Measurements from ENCODE around the gene RHOG. TPM values are rescaled to one million over a fixed set of nuclear protein-coding genes. Genes with fewer than 3 reads are reported as not detected.
A peak's percentile ranks its signal among the peaks of the same experiment; 100 is the strongest.
"Not testable (repeated sequence)": the region's sequence is repeated elsewhere in the genome, so short reads cannot be mapped to it uniquely, and the experiment has no call there.

The RHOG gene
- total RNA-seq, 4 donors from 2014 or later, result 21.7 to 146 (median 80.6) TPM

DNA sequence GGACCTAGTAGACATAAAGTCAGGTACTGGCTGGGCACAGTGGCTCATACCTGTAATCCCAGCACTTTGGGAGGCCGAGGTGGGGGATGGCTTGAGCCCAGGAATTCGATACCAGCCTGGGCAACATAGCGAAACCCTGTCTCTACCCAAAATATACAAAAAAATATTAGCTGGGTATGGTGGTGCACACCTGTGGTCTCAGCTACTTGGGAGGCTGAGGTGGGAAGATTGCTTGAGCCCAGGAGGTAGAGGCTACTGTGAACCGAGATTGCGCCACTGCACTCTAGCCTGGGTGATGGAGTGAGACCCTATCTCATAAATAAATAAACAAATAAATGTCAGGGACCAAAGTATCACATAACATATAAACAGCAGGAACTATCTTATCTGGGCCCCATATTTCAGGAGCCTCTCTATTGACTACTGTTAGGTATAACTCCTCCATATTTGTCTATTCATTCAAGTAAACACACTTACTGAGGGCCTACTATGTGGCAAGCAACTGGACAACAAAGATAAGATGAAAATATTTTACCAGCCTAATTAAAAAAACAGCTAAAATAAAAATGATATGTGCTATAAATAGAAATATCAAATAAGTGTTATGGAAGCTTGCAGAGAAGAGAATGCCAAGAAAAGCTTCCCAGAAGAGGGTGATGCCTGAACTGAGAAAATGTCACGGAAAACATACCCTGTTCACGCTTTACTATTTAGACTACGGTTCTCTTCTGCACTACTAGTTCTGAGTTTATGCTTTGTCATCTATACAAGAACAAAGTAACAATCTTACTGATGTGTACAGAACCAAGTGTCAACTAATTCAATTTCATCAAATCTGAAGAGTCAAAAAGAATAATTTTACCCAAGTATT lies 45.4 kb downstream of the RHOG start:
- in situ Hi-C loops (cut with MboI; ENCODE audit: low pct_ligation_motif_present in 1 of 4, low pct_unique_long_range_greater_than_20kb in 1 of 4, low sequenced_read_pairs in 3 of 4) (no loop called here), intact Hi-C loops (cut with DNase I; ENCODE audit: low total_unique reads) (no loop called here)
- Histone ChIP-seq H3K4me1 (peaks cover 9 to 33% (median 20%) of the 10 kb centered on the region in 4 donors), H3K4me3 (peak overlapping the region in 2 of 4 donors; percentile 87 to 95), H3K36me3 (peaks cover 0 to 27% (median 7%) of the 10 kb centered on the region in 4 donors), H3K27me3 (no peaks in the 10 kb centered on the region), H3K27ac (peak overlapping the region; percentile 92 to 98 (median 96)), H3K9me3 (no peaks in the 10 kb centered on the region)
- TF ChIP-seq EP300 (IDR thresholded peaks at IDR 0.05; ENCODE audit: low read depth) (no peak), POLR2AphosphoS5 (IDR thresholded peaks at IDR 0.05) (no peak), POLR2A (IDR thresholded peaks at IDR 0.05) (no peak)
- TF ChIP-seq, protein P1, sequence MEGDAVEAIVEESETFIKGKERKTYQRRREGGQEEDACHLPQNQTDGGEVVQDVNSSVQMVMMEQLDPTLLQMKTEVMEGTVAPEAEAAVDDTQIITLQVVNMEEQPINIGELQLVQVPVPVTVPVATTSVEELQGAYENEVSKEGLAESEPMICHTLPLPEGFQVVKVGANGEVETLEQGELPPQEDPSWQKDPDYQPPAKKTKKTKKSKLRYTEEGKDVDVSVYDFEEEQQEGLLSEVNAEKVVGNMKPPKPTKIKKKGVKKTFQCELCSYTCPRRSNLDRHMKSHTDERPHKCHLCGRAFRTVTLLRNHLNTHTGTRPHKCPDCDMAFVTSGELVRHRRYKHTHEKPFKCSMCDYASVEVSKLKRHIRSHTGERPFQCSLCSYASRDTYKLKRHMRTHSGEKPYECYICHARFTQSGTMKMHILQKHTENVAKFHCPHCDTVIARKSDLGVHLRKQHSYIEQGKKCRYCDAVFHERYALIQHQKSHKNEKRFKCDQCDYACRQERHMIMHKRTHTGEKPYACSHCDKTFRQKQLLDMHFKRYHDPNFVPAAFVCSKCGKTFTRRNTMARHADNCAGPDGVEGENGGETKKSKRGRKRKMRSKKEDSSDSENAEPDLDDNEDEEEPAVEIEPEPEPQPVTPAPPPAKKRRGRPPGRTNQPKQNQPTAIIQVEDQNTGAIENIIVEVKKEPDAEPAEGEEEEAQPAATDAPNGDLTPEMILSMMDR (IDR thresholded peaks at IDR 0.05), result no peak
- WGBS, 2 donors (ENCODE audit: low coverage in 1 of 2), result 67 to 86% methylated on average over 6 to 8 of the region's 8 CpGs
- DNase-seq, result no peak

GRCh38 chr11:3794387-3794786 lies 46.4 kb downstream of the RHOG start:
- DNase-seq; H3K27me3 ChIP-seq; in situ Hi-C loops (cut with MboI; ENCODE audit: low pct_ligation_motif_present in 1 of 4, low pct_unique_long_range_greater_than_20kb in 1 of 4, low sequenced_read_pairs in 3 of 4); H3K4me3 ChIP-seq; H3K27ac ChIP-seq; H3K9me3 ChIP-seq: not testable (repeated sequence)
- intact Hi-C loops (cut with DNase I; ENCODE audit: low total_unique reads), result loop anchor here (5.0 kb wide), 1 partner anchor 753 kb away; the partner anchor contains the start of gene OR52M1
- Histone ChIP-seq H3K4me1 (peaks cover 9 to 33% (median 20%) of the 10 kb centered on the region in 4 donors), H3K36me3 (peaks cover 0 to 27% (median 7%) of the 10 kb centered on the region in 4 donors)
- WGBS, 2 donors (ENCODE audit: low coverage in 1 of 2), result 92% methylated on average over 10 of the region's 10 CpGs; no CpG with 5 or more reads in 1 of the 2 donors

DNA sequence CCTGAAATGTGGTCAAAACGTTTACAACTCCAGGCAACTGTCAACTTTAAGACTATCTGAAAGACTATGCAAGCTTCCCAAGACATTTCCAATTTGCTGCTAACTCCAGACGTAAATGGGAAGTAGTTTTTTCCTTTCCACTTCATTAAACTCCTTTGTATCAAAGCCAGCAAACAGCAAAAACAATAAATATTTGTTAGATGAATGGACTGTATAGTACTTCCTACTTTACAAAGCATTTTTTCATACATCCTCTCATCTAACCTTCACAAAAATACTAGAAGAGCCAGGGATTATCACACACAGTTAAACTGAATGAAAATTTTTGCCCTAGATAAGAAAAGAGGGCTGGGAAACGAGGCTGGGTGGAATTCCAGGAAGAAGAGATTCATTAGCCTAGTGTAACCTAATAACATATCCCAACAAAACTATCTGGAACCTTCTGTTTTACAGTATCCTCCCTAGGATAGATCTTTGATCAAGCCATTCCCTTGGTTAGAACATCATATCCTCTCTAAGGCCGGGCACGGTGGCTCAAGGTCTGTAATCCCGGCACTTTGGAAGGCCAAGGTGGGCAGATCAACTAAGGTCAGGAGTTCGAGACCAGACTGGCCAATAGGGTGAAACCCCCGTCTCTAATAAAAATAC lies 53.9 kb downstream of the RHOG start:
- H3K4me3 ChIP-seq, result no peak overlapping the region
- DNase-seq, result no peak
- intact Hi-C loops (cut with DNase I; ENCODE audit: low total_unique reads) (no loop called here), in situ Hi-C loops (cut with MboI; ENCODE audit: low pct_ligation_motif_present in 1 of 4, low pct_unique_long_range_greater_than_20kb in 1 of 4, low sequenced_read_pairs in 3 of 4) (no loop called here)
- H3K36me3 ChIP-seq, result peaks cover 0 to 6% (median 0%) of the 10 kb centered on the region in 4 donors
- H3K27ac ChIP-seq, result no peak overlapping the region
- H3K27me3 ChIP-seq, result no peaks in the 10 kb centered on the region
- no peaks in the 10 kb centered on the region for H3K9me3 ChIP-seq
- TF ChIP-seq POLR2A (IDR thresholded peaks at IDR 0.05), result no peak
- no peak for TF ChIP-seq POLR2AphosphoS5 (IDR thresholded peaks at IDR 0.05)
- TF ChIP-seq, protein P1 (IDR thresholded peaks at IDR 0.05), result no peak
- TF ChIP-seq EP300 (IDR thresholded peaks at IDR 0.05; ENCODE audit: low read depth), result no peak
- 72 to 74% methylated on average over 7 to 8 of the region's 8 CpGs for WGBS, 2 donors (ENCODE audit: low coverage in 1 of 2)
- peaks cover 0 to 47% (median 6%) of the 10 kb centered on the region in 4 donors for H3K4me1 ChIP-seq

DNA sequence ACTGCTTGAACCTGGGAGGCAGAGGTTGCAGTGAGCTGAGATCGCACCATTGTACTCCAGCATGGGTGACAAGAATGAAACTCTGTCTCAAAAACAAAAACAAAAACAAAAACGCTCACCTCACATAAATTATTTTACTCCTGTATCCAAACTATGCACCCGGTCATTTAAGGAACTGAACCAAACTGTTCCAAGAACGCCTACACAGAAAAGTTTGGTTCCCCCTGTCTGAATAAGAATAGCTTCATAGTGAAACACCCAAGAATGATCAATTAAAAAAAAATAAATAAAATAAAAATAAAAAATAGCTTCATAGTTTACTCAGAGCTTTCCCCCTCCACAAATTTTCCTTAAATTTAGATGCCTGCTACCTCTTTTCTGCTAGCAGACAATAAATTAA lies 57.1 kb downstream of the RHOG start:
- no peaks in the 10 kb centered on the region for H3K9me3 ChIP-seq
- peaks cover 0 to 18% (median 5%) of the 10 kb centered on the region in 4 donors for H3K36me3 ChIP-seq
- intact Hi-C loops (cut with DNase I; ENCODE audit: low total_unique reads) (no loop called here), in situ Hi-C loops (cut with MboI; ENCODE audit: low pct_ligation_motif_present in 1 of 4, low pct_unique_long_range_greater_than_20kb in 1 of 4, low sequenced_read_pairs in 3 of 4) (no loop called here)
- DNase-seq, result no peak
- H3K4me3 ChIP-seq, result no peak overlapping the region
- no peak for TF ChIP-seq POLR2A (IDR thresholded peaks at IDR 0.05)
- TF ChIP-seq POLR2AphosphoS5 (IDR thresholded peaks at IDR 0.05), result no peak
- no peak for TF ChIP-seq EP300 (IDR thresholded peaks at IDR 0.05; ENCODE audit: low read depth)
- TF ChIP-seq, protein P1 (IDR thresholded peaks at IDR 0.05), result no peak
- peak overlapping the region in 1 of 4 donors; percentile 12 for H3K27ac ChIP-seq
- H3K4me1 ChIP-seq, result peaks cover 0 to 47% (median 6%) of the 10 kb centered on the region in 4 donors
- WGBS, 2 donors (ENCODE audit: low coverage in 1 of 2), result 64 to 93% methylated on average over 4 of the region's 4 CpGs
- no peaks in the 10 kb centered on the region for H3K27me3 ChIP-seq

Measured in transverse colon (tissue), 4 donors.